Muscle layer of colon (tissue), 2 donors: Measurements from ENCODE around the gene CDC42BPG.

ENCODE experiments used
- H3K27ac ChIP-seq: one replicate; pipeline ENCODE4 v1.7.0; 2013; ENCODE audit warnings: low read depth, mild to moderate bottlenecking, low read length, moderate library complexity
- H3K27me3 ChIP-seq, 2 donors: one replicate each; pipeline ENCODE4 v1.7.0; 2013; ENCODE audit warnings: low read length in 2 of 2, mild to moderate bottlenecking in 2 of 2; ENCODE audit not compliant: insufficient read depth in 2 of 2, control insufficient read depth in 1 of 2
- H3K36me3 ChIP-seq: one replicate; pipeline ENCODE4 v1.7.0; 2013; ENCODE audit warnings: mild to moderate bottlenecking, low read length; ENCODE audit not compliant: insufficient read depth
- H3K4me1 ChIP-seq: one replicate; pipeline ENCODE4 v1.7.0; 2013; ENCODE audit warnings: mild to moderate bottlenecking, low read length; ENCODE audit not compliant: insufficient read depth
- H3K4me3 ChIP-seq, 2 donors: one replicate each; pipeline ENCODE4 v1.7.0; 2013; ENCODE audit warnings: low read length in 2 of 2, low read depth in 1 of 2, mild to moderate bottlenecking in 1 of 2, moderate library complexity in 1 of 2
- H3K9ac ChIP-seq: one replicate; pipeline ENCODE4 v1.7.0; 2013; ENCODE audit warnings: low read length
- H3K9me3 ChIP-seq: one replicate; pipeline ENCODE4 v1.7.0; 2013; ENCODE audit warnings: mild to moderate bottlenecking, low read length
- donor health status: abdominal sarcoma.
- donor health status: Adenocarcinoma of cecum.

CDC42BPG gene

DNA sequence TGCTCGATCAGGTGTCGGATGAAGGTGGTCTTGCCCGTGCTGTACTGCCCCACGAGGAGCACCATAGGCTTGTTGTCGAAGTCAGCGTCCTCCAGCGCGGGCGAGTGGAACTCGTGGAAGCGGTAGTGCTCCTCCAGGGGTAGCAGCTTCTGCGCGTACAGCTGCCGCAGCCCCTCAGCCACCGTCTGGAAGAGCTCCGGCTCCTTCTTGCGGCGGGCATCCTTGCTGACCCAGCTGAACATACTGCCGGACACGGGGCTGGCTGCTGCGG is 33.7 kb upstream of the CDC42BPG start:
- peak overlapping the region; percentile 91 for H3K27ac ChIP-seq
- H3K4me3 ChIP-seq, result peak overlapping the region; percentile 51 to 61
- peaks cover 13% of the 10 kb centered on the region for H3K36me3 ChIP-seq
- peak overlapping the region; percentile 56 for H3K9ac ChIP-seq
- no peaks in the 10 kb centered on the region for H3K27me3 ChIP-seq
- H3K4me1 ChIP-seq, result peaks cover 41% of the 10 kb centered on the region
- H3K9me3 ChIP-seq, result no peaks in the 10 kb centered on the region

- no peaks in the 10 kb centered on the region for H3K9me3 ChIP-seq
- peaks cover 47% of the 10 kb centered on the region for H3K4me1 ChIP-seq
- H3K9ac ChIP-seq, result peak overlapping the region; percentile 56
- H3K27ac ChIP-seq, result peak overlapping the region; percentile 91
- H3K27me3 ChIP-seq, result no peaks in the 10 kb centered on the region
- H3K36me3 ChIP-seq, result peaks cover 19% of the 10 kb centered on the region
- H3K4me3 ChIP-seq, result peak overlapping the region; percentile 51 to 61
These were observed 33.2 kb upstream of the CDC42BPG start for GRCh38 chr11:64877390-64878222.

DNA sequence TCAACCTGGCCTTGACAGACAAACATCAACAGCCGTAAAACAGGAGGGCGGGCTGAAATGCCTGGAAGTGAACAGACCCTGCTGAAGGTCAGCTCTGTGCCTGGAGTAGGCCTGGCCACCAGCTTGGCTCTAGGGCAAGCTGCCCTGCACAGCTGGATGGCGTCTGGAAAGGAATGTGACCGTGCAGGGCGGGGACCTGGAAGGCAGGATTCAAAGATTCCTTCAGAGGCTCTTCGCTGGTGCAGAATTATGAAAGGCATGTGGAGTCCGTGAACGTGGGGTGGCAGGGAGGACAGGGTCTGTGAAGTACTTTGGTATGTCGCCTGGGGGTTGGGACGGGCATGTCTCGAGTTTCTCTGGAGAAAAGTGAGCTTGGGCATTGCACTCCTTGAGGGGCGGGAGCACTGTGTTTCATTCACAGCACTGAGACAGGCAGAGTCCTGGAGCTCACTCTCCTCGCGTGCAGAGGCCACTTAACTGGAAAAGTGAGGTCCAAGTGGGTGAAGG is 32.4 kb upstream of the CDC42BPG start:
- no peaks in the 10 kb centered on the region for H3K9me3 ChIP-seq
- H3K9ac ChIP-seq, result peak overlapping the region; percentile 56
- H3K27me3 ChIP-seq, result no peaks in the 10 kb centered on the region
- peaks cover 53% of the 10 kb centered on the region for H3K4me1 ChIP-seq
- H3K27ac ChIP-seq, result peak overlapping the region; percentile 91
- H3K36me3 ChIP-seq, result peaks cover 23% of the 10 kb centered on the region
- peak overlapping the region; percentile 51 to 61 for H3K4me3 ChIP-seq

GRCh38 chr11:64876229-64876750 is 31.8 kb upstream of the CDC42BPG start:
- Histone ChIP-seq H3K27me3 (no peaks in the 10 kb centered on the region), H3K4me1 (peaks cover 59% of the 10 kb centered on the region), H3K4me3 (peak overlapping the region; percentile 51 to 61), H3K9ac (peak overlapping the region; percentile 56), H3K27ac (peak overlapping the region; percentile 91), H3K9me3 (no peaks in the 10 kb centered on the region), H3K36me3 (peaks cover 29% of the 10 kb centered on the region)

GRCh38 chr11:64875369-64876228 is 31.1 kb upstream of the CDC42BPG start:
- peaks cover 35% of the 10 kb centered on the region for H3K36me3 ChIP-seq
- H3K9me3 ChIP-seq, result no peaks in the 10 kb centered on the region
- peak overlapping the region; percentile 56 for H3K9ac ChIP-seq
- no peaks in the 10 kb centered on the region for H3K27me3 ChIP-seq
- peak overlapping the region; percentile 51 to 61 for H3K4me3 ChIP-seq
- H3K4me1 ChIP-seq, result peaks cover 66% of the 10 kb centered on the region
- H3K27ac ChIP-seq, result peak overlapping the region; percentile 91

DNA sequence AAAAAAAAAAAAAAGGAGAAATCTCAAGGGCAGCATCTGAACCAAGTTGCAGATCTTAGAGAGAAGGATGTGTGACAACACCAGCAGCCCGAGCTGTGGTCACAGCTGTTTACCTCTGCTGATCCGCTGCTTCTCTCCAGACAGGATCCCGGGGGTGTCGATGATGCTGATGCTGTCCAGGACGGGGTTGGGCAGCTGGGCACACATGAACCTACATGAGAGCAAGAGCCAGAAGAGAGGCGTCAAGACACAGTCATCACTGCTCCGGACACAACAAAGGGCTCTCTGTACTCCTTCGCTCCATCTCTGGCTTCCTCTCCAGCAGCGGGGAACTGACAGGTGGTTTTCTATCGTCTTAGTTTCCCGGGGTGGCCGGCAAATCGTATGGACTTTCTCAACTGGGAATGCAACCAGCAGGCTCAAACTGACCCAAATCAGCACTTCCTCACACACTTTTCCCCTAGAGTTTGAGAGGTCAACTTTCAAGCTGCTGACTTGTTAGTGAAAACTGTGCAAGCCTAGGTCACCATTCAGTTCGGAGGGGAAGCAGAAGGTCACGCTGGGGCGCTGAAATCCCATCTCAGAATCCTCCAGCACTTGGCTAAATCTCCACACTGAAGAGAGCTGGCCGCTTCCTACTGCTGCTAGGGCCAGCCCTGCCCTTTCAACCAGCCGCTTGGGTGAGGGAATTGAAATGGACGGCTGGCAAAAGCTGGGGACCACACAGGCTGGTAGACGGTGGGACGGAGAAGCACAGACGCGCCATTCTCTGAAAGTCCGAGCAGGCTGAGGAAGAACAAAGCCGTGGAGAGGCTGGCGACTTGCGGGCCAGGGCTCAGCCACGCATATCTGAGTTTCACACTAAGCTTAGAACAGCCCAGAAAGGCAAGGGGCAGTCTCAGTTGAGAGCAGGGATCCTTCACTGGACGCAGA is 30.1 kb upstream of the CDC42BPG start:
- Histone ChIP-seq H3K27ac (peak overlapping the region; percentile 37), H3K4me3 (peak overlapping the region in 1 of 2 donors; percentile 4), H3K9ac (no peak overlapping the region), H3K4me1 (peaks cover 72% of the 10 kb centered on the region), H3K9me3 (no peaks in the 10 kb centered on the region), H3K36me3 (peaks cover 35% of the 10 kb centered on the region), H3K27me3 (no peaks in the 10 kb centered on the region)

DNA sequence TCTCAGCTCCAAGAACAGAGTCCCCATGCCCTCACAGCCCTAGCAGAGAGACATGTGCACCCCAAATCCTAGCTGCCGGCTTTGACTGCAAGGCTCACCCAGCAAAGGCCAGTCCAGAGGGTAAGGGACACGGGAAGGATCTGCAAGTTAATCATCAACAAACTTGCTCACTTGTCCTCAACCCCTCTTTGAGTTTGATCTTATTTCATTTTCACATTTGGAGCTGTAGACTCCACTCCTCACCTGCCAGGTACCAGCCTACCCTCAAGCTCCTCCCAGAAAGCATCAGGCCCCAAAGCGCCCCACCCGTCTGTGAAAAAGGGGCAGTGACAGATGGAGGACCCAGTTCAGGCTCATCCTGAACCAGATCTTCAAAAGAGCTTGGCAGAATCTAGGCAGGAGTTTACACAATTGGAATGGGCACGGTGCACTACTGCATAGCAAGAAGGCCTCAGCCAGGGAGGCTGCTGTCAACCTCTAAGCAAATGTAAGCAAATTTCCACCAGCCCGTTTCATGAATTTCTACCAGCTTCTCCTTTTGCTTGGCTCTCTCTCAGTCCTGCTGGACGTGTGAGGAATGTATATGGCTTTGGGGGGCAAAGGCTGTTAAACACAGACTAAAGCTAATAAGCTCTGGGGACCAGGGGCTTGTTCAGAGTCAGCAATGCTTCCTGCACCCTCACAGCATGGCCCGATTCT is 28.5 kb upstream of the CDC42BPG start:
- Histone ChIP-seq H3K4me1 (peaks cover 83% of the 10 kb centered on the region), H3K9me3 (no peaks in the 10 kb centered on the region), H3K36me3 (peaks cover 43% of the 10 kb centered on the region), H3K27me3 (no peaks in the 10 kb centered on the region), H3K27ac (peak overlapping the region; percentile 33), H3K4me3 (peak overlapping the region in 1 of 2 donors; percentile 13), H3K9ac (no peak overlapping the region)

DNA sequence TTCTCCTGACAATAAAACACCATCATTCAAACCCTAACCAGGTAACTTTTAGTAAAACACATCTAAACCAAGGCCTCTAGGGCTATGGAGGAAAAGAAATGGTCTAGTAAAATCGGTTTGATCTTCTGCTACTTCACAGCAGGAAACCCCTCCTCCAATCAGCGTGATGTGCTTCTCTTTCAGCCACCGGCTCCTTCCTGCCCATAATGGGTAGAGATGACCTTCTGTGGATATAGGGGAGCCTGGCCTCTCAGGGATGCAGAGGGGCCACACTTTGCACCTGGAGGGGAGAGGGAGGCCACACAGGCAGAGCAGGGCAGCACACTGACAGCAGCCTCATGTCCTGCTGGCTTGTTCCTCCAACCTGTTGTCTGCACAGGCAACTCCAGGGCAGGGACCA is 27.0 kb upstream of the CDC42BPG start:
- H3K4me3 ChIP-seq, result peak overlapping the region in 1 of 2 donors; percentile 37

GRCh38 chr11:64870893-64871466 is 26.5 kb upstream of the CDC42BPG start:
- no peaks in the 10 kb centered on the region for H3K9me3 ChIP-seq
- H3K4me1 ChIP-seq, result peaks cover 82% of the 10 kb centered on the region
- peaks cover 45% of the 10 kb centered on the region for H3K36me3 ChIP-seq
- peak overlapping the region in 1 of 2 donors; percentile 37 for H3K4me3 ChIP-seq
- peak overlapping the region; percentile 96 for H3K27ac ChIP-seq
- H3K27me3 ChIP-seq, result no peaks in the 10 kb centered on the region
- H3K9ac ChIP-seq, result peak overlapping the region; percentile 74

More for the DNA sequence above, 27.0 kb upstream of the CDC42BPG start:
- Histone ChIP-seq H3K9me3 (no peaks in the 10 kb centered on the region), H3K36me3 (peaks cover 45% of the 10 kb centered on the region), H3K27ac (peak overlapping the region; percentile 65), H3K27me3 (no peaks in the 10 kb centered on the region), H3K4me1 (peaks cover 84% of the 10 kb centered on the region), H3K9ac (peak overlapping the region; percentile 11)
